ENCODE results near the gene SNIP1.
A peak's percentile ranks its signal among the peaks of the same experiment; 100 is the strongest.

Gene SNIP1

DNA sequence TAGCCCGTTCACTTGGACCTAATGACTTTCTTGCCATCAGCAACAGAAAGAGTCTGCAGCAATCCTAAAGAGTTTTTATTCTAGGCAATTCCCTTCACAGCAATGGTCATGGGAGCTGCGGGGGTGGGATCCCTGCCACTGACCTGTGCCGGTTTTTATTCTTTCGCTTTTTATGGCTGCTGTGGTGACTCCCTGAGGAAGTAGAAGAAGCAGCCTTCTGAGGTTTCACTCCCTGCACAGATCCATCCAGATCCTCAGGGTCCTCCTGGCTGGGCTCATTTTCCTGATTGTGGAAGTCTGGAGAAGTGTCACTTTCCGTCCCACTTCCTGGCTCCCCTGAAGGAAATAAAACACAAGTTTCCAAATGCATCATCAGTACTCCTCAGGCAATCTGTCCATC, 52.4 kb downstream of the SNIP1 start:
- H3K27ac Mint-ChIP-seq = peak overlapping the region; percentile 41

DNA sequence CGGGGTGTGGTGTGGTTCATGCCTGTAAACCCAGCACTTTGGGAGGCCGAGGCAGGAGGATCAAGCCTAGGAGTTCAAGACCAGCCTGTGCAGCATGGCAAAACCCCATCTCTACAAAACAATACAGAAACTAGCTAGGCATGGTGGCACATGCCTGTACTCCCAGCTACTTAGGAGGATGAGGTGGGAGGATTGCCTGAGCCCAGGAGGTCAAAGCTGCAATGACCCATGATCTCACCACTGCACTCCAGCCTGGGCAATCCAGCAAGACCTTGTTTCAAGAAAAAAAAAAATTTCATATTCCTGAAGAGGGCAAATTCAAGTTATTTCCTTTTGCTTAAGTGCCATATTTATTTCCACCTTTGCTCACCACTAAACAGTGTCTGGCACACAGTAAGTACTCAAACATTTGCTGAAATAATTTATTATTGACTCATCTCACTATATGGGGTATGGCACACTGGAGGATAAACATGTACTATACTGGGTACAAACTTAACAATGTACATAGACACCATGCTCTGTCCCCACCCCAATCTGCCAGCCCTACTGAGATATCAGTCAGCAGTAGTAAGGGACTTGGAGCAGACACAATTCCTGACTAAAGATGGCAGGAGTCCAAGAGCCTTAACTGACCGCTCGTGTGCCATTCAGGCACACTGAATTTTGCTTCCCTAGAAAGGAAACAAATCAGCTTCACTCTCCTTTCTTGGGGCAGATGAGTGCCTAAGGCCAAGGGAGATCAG, 55.0 kb downstream of the SNIP1 start:
- Mint-ChIP-seq H3K4me3 (no peak overlapping the region), H3K9me3 (no peaks in the 10 kb centered on the region), H3K36me3 (peaks cover 7% of the 10 kb centered on the region), H3K4me1 (peaks cover 17% of the 10 kb centered on the region), H3K27ac (no peak overlapping the region), H3K27me3 (no peaks in the 10 kb centered on the region)

More for the DNA sequence above, 52.4 kb downstream of the SNIP1 start:
- Mint-ChIP-seq H3K36me3 (peaks cover 13% of the 10 kb centered on the region), H3K4me1 (peaks cover 13% of the 10 kb centered on the region), H3K9me3 (no peaks in the 10 kb centered on the region), H3K4me3 (no peak overlapping the region), H3K27me3 (no peaks in the 10 kb centered on the region)

DNA sequence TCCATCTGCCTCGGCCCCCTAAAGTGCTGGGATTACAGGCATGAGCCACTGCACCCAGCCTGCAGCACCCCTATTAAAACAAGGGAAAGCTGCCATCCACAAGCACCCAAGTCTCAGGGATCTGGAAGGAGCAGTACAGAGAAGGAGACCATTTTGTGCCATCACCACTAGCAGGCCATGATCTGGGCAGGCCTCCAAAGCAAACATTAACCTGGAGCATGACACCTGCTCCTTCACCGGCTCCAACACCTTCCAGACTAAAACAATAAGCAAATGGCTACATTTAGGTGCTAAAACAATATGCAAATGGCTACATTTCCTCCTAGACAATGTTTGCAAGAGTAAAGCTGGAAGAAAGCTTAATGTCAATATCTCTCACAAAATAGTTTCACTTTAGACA, 56.3 kb downstream of the SNIP1 start:
- Mint-ChIP-seq H3K36me3 (peaks cover 14% of the 10 kb centered on the region), H3K27me3 (no peaks in the 10 kb centered on the region), H3K27ac (no peak overlapping the region), H3K4me3 (no peak overlapping the region), H3K9me3 (no peaks in the 10 kb centered on the region), H3K4me1 (peaks cover 23% of the 10 kb centered on the region)

GRCh38 chr1:37495875-37496274, 58.2 kb downstream of the SNIP1 start:
- Mint-ChIP-seq H3K4me1 (peaks cover 23% of the 10 kb centered on the region), H3K4me3 (no peak overlapping the region), H3K36me3 (peaks cover 10% of the 10 kb centered on the region), H3K27me3 (no peaks in the 10 kb centered on the region), H3K27ac (no peak overlapping the region), H3K9me3 (no peaks in the 10 kb centered on the region)

DNA sequence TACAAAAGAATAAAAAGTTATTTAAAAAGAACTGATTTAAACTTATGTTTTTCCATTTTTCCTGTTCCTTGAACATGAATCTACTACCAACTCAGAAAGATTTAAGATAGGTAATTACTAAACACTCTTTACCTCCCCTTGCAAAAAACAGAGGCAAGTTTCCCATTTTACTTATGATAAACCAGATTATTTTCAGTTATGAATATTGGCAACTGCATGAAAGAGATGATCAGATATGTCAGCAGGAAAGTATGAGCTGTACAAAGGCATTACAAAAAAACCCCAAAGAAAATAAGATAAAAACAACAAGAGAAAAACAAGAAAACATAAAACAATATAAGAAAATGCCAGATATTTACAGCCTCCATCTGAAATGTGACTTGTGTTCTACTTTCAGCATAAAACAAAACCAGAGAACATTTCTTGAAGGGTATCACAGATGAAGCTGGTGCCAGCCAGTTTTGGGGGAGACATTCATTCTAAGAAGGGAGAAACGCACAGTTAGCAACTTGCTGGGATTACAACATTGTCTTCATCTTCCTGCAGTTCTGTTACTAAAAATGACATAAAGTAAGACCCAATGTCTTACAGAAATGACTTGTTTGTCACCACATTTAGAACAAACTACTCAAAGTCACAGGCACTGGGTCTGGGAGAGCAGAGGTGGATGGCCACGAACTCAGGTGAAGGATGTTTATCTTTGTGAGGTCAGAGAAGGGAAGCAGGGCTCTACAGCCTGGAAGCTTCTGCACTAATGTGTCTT, 60.6 kb downstream of the SNIP1 start:
- Mint-ChIP-seq H3K27me3 (no peaks in the 10 kb centered on the region), H3K36me3 (peaks cover 7% of the 10 kb centered on the region), H3K27ac (peak overlapping the region; percentile 86), H3K4me1 (peaks cover 19% of the 10 kb centered on the region), H3K4me3 (no peak overlapping the region), H3K9me3 (no peaks in the 10 kb centered on the region)

GRCh38 chr1:37487619-37487984, 66.5 kb downstream of the SNIP1 start:
- Mint-ChIP-seq H3K9me3 (no peaks in the 10 kb centered on the region), H3K4me3 (no peak overlapping the region)

GRCh38 chr1:37486680-37487618, 67.1 kb downstream of the SNIP1 start:
- H3K36me3 Mint-ChIP-seq = peaks cover 6% of the 10 kb centered on the region
- H3K9me3 Mint-ChIP-seq = no peaks in the 10 kb centered on the region
- no peaks in the 10 kb centered on the region for H3K27me3 Mint-ChIP-seq
- H3K27ac Mint-ChIP-seq = peak overlapping the region; percentile 26
- peaks cover 16% of the 10 kb centered on the region for H3K4me1 Mint-ChIP-seq
- no peak overlapping the region for H3K4me3 Mint-ChIP-seq

More at GRCh38 chr1:37487619-37487984, 66.5 kb downstream of the SNIP1 start:
- no peaks in the 10 kb centered on the region for H3K27me3 Mint-ChIP-seq
- H3K36me3 Mint-ChIP-seq = peaks cover 3% of the 10 kb centered on the region
- peak overlapping the region; percentile 23 for H3K27ac Mint-ChIP-seq
- peaks cover 16% of the 10 kb centered on the region for H3K4me1 Mint-ChIP-seq

DNA sequence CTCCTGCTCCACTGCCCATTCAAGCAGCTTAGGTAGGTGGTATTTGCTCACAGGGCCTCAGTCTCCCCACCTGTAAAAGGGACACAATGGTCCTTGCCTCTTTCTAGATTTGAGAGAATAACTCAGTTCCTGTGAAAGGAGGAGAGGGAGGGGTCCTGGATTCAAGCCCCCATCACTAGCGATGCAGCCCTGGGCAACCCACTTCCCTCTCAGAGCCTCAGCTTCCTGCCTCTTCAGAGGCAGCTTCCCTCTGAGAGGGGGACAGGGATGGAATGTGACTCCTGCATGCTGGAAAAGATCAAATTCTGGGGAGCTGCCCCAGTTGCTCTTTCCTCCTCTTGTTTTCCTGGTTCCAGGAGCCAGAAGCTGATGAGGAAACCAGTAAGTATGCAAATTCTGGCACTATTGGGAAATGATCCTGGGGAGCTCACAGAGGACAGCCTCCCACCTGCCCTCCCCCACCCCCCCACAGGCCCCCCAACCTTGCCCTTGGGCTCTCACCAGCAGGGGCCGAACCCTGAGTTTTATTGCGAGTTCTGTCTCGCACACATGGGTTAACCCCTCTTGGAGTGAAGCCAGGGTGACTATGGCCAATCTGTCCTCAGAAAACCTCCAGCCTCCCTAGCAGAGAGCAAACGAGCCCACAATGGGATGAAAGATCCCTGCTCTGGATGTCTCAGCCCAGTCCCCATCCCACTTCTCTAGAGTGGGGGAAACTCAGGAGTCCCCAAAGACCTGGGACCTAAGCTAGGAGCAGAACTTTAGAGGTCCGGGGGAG, 68.0 kb downstream of the SNIP1 start:
- Mint-ChIP-seq H3K36me3 (peaks cover 14% of the 10 kb centered on the region), H3K4me1 (peaks cover 25% of the 10 kb centered on the region), H3K4me3 (no peak overlapping the region), H3K27ac (no peak overlapping the region), H3K27me3 (no peaks in the 10 kb centered on the region), H3K9me3 (no peaks in the 10 kb centered on the region)

Measured in activated naive CD4-positive, alpha-beta T cell treated with anti-CD3 and anti-CD28 coated beads, Interleukin-2, amount 50 U/mL, for 24 hours (primary cell).